ENCODE measurements around the gene KCNH5.

DNA sequence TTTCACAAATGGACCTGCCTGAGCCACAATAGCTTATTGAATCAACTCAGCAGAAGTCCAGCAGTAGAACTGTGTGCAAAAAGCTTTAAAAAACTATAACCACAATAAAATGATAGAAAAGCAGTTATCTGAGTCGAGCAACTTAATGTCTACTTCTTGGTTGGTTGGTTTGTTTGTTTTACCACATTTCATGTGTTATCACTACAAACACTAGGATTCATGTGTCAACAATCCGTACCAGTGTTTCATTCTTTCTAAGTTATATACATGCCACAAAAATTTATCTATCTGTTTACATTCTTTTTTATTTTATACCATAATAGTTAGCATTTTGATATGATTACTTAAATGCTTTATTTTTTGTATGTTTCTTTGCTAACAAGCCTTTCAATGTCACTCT, 339.0 kb downstream of the KCNH5 start:
- TF ChIP-seq, protein P1, sequence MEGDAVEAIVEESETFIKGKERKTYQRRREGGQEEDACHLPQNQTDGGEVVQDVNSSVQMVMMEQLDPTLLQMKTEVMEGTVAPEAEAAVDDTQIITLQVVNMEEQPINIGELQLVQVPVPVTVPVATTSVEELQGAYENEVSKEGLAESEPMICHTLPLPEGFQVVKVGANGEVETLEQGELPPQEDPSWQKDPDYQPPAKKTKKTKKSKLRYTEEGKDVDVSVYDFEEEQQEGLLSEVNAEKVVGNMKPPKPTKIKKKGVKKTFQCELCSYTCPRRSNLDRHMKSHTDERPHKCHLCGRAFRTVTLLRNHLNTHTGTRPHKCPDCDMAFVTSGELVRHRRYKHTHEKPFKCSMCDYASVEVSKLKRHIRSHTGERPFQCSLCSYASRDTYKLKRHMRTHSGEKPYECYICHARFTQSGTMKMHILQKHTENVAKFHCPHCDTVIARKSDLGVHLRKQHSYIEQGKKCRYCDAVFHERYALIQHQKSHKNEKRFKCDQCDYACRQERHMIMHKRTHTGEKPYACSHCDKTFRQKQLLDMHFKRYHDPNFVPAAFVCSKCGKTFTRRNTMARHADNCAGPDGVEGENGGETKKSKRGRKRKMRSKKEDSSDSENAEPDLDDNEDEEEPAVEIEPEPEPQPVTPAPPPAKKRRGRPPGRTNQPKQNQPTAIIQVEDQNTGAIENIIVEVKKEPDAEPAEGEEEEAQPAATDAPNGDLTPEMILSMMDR (IDR thresholded peaks at IDR 0.05; ENCODE audit: low read length), result no peak
- TF ChIP-seq EZH2 (optimal IDR thresholded peaks at IDR 0.05; ENCODE audit: low read depth, low read length), result no peak

Data from MM.1S (cell line).